ENCODE results near the gene LRRC15.

LRRC15 gene

GRCh38 chr3:194369522-194370279 is at the start of gene LRRC15:
LRRC15 (minus strand) TSS chr3:194369743; CDS start chr3:194361043, 8,700 bp downstream.
- DNase-seq, result no peak

GRCh38 chr3:194418671-194419070 is 49.1 kb upstream of the LRRC15 start:
- DNase-seq, result no peak

- DNase-seq, result no peak
Observed at GRCh38 chr3:194407423-194407822, 37.9 kb upstream of the LRRC15 start.

GRCh38 chr3:194405766-194406165 is 36.2 kb upstream of the LRRC15 start:
- DNase-seq, result no peak

- peak in 1 of 2 donors; percentile 43 for DNase-seq
Observed at GRCh38 chr3:194404365-194405140, 35.0 kb upstream of the LRRC15 start.

GRCh38 chr3:194401868-194402329 is 32.4 kb upstream of the LRRC15 start:
- DNase-seq, result no peak

GRCh38 chr3:194401346-194401745 is 31.8 kb upstream of the LRRC15 start:
- no peak for DNase-seq

GRCh38 chr3:194399874-194400411 is 30.4 kb upstream of the LRRC15 start:
- no peak for DNase-seq

- DNase-seq, result no peak
Observed at GRCh38 chr3:194399166-194399565, 29.6 kb upstream of the LRRC15 start, which contains the start of gene GP5. GP5 (minus strand) TSS chr3:194399266; CDS start chr3:194398282, 984 bp downstream.

- peak in 1 of 2 donors; percentile 38 for DNase-seq
Observed at GRCh38 chr3:194397757-194398312, 28.3 kb upstream of the LRRC15 start.

- DNase-seq, result peak in 1 of 2 donors; percentile 50
Observed at GRCh38 chr3:194396859-194397756, 27.6 kb upstream of the LRRC15 start.

- DNase-seq, result no peak
Observed at GRCh38 chr3:194396539-194396858, 27.0 kb upstream of the LRRC15 start.

GRCh38 chr3:194395778-194396538 is 26.4 kb upstream of the LRRC15 start:
- DNase-seq, result peak; percentile 54 to 62

GRCh38 chr3:194395212-194395611 is 25.7 kb upstream of the LRRC15 start:
- no peak for DNase-seq

- DNase-seq, result no peak
Observed at GRCh38 chr3:194392576-194392975, 23.0 kb upstream of the LRRC15 start.

- no peak for DNase-seq
Observed at GRCh38 chr3:194390835-194391234, 21.3 kb upstream of the LRRC15 start.

GRCh38 chr3:194389269-194389668 is 19.7 kb upstream of the LRRC15 start:
- peak in 1 of 2 donors; percentile 14 for DNase-seq

- peak in 1 of 2 donors; percentile 9 for DNase-seq
Observed at GRCh38 chr3:194387926-194388418, 18.4 kb upstream of the LRRC15 start.

- DNase-seq, result no peak
Observed at GRCh38 chr3:194387276-194387675, 17.7 kb upstream of the LRRC15 start.

GRCh38 chr3:194386648-194387047 is 17.1 kb upstream of the LRRC15 start:
- no peak for DNase-seq

GRCh38 chr3:194386066-194386465 is 16.5 kb upstream of the LRRC15 start:
- DNase-seq, result no peak
